CD4-positive, alpha-beta T cell treated with Interleukin-2 at 100 ng/mL for 4 hours (primary cell): ENCODE measurements around the gene RFPL3.
"Not testable (repeated sequence)": the region's sequence is repeated elsewhere in the genome, so short reads cannot be mapped to it uniquely, and the experiment has no call there.

ENCODE experiments used
- DNase-seq: peaks from one replicate; pipeline ENCODE4 v3.0.0-alpha.2; 2020; ENCODE audit warnings: low spot score

RFPL3 gene

GRCh38 chr22:32357567-32357966 lies at the start of gene RFPL3:
Gene RFPL3 (plus strand): TSS chr22:32357867. CDS start chr22:32358072, 205 bp downstream.
- not testable (repeated sequence) for DNase-seq

GRCh38 chr22:32308191-32308590 lies 49.5 kb upstream of the RFPL3 start:
- DNase-seq = no peak

GRCh38 chr22:32308934-32309333 lies 48.7 kb upstream of the RFPL3 start:
- DNase-seq = no peak

GRCh38 chr22:32309585-32310251 lies 47.9 kb upstream of the RFPL3 start:
- no peak for DNase-seq

GRCh38 chr22:32310777-32311176 lies 46.9 kb upstream of the RFPL3 start:
- no peak for DNase-seq

GRCh38 chr22:32311551-32312071 lies 46.1 kb upstream of the RFPL3 start:
- DNase-seq = no peak

- DNase-seq = no peak
Observed at GRCh38 chr22:32312748-32313147, 44.9 kb upstream of the RFPL3 start.

- DNase-seq = no peak
Observed at GRCh38 chr22:32313532-32313931, 44.1 kb upstream of the RFPL3 start.

- no peak for DNase-seq
Observed at GRCh38 chr22:32317524-32317923, 40.1 kb upstream of the RFPL3 start.

- DNase-seq = no peak
Observed at GRCh38 chr22:32318361-32318760, 39.3 kb upstream of the RFPL3 start.

- no peak for DNase-seq
Observed at GRCh38 chr22:32319861-32320406, 37.7 kb upstream of the RFPL3 start.

GRCh38 chr22:32322986-32323385 lies 34.7 kb upstream of the RFPL3 start:
- DNase-seq = no peak

GRCh38 chr22:32323513-32324164 lies 34.0 kb upstream of the RFPL3 start:
- DNase-seq = no peak

GRCh38 chr22:32324505-32325415 lies 32.9 kb upstream of the RFPL3 start:
- no peak for DNase-seq

GRCh38 chr22:32325416-32325801 lies 32.3 kb upstream of the RFPL3 start:
- DNase-seq = no peak

- DNase-seq = no peak
Observed at GRCh38 chr22:32325811-32326237, 31.8 kb upstream of the RFPL3 start.

GRCh38 chr22:32326647-32327046 lies 31.0 kb upstream of the RFPL3 start:
- no peak for DNase-seq

GRCh38 chr22:32327066-32327465 lies 30.6 kb upstream of the RFPL3 start:
- no peak for DNase-seq

GRCh38 chr22:32327596-32328171 lies 30.0 kb upstream of the RFPL3 start:
- DNase-seq = no peak

- DNase-seq = no peak
Observed at GRCh38 chr22:32328306-32329201, 29.1 kb upstream of the RFPL3 start.

GRCh38 chr22:32329202-32329645 lies 28.4 kb upstream of the RFPL3 start:
- DNase-seq = no peak
